ENCODE measurements around the gene SLC1A2.
"Not testable (repeated sequence)": the region's sequence is repeated elsewhere in the genome, so short reads cannot be mapped to it uniquely, and the experiment has no call there.

SLC1A2 gene

GRCh38 chr11:35238882-35239281 lies 180.5 kb downstream of the SLC1A2 start:
- DNase-seq: no peak

GRCh38 chr11:35237860-35238715 lies 181.3 kb downstream of the SLC1A2 start:
- DNase-seq: peak; percentile 60 to 68

- no peak for DNase-seq
Observed at GRCh38 chr11:35237351-35237750, 182.0 kb downstream of the SLC1A2 start.

GRCh38 chr11:35236667-35237003 lies 182.7 kb downstream of the SLC1A2 start:
- DNase-seq: peak in 1 of 2 experiments; percentile 3

GRCh38 chr11:35235936-35236666 lies 183.3 kb downstream of the SLC1A2 start:
- DNase-seq: no peak

GRCh38 chr11:35235498-35235897 lies 183.9 kb downstream of the SLC1A2 start:
- no peak for DNase-seq

- no peak for DNase-seq
Observed at GRCh38 chr11:35235157-35235468, 184.2 kb downstream of the SLC1A2 start.

GRCh38 chr11:35234460-35235156 lies 184.8 kb downstream of the SLC1A2 start:
- DNase-seq: no peak

- DNase-seq: no peak
Observed at GRCh38 chr11:35233518-35233917, 185.8 kb downstream of the SLC1A2 start.

GRCh38 chr11:35232891-35233330 lies 186.4 kb downstream of the SLC1A2 start:
- DNase-seq: no peak

GRCh38 chr11:35231076-35231860 lies 188.1 kb downstream of the SLC1A2 start:
- no peak for DNase-seq

GRCh38 chr11:35230388-35230787 lies 189.0 kb downstream of the SLC1A2 start:
- no peak for DNase-seq

GRCh38 chr11:35228328-35228725 lies 191.0 kb downstream of the SLC1A2 start:
- DNase-seq: no peak

GRCh38 chr11:35227576-35228327 lies 191.6 kb downstream of the SLC1A2 start:
- DNase-seq: peak; percentile 89 to 92

- not testable (repeated sequence) for DNase-seq
Observed at GRCh38 chr11:35226756-35227155, 192.6 kb downstream of the SLC1A2 start.

GRCh38 chr11:35225946-35226520 lies 193.3 kb downstream of the SLC1A2 start:
- no peak for DNase-seq

- DNase-seq: no peak
Observed at GRCh38 chr11:35223991-35224390, 195.4 kb downstream of the SLC1A2 start.

GRCh38 chr11:35223371-35223796 lies 196.0 kb downstream of the SLC1A2 start:
- no peak for DNase-seq

- no peak for DNase-seq
Observed at GRCh38 chr11:35218956-35219355, 200.4 kb downstream of the SLC1A2 start.

GRCh38 chr11:35216962-35217678 lies 202.2 kb downstream of the SLC1A2 start:
- DNase-seq: no peak

GRCh38 chr11:35215945-35216344 lies 203.4 kb downstream of the SLC1A2 start:
- no peak for DNase-seq

All from AML-193 (cell line).